RWPE2 (cell line): ENCODE data around the gene CTNND2.

Experiments used
- ATAC-seq: fragments of 200-7000 bp; cut with Tn5 transposase; 3 replicates; pipeline ENCODE4 v1.9.1; 2021; ENCODE audit warnings: low read depth
- DNase-seq: peaks from one replicate; pipeline ENCODE4 v3.0.0-alpha.2; 2020; ENCODE audit warnings: low spot score
- H3K27ac ChIP-seq: fragments of 450-650 bp; 2 replicates; pipeline ENCODE4 v1.5.1; 2017; ENCODE audit warnings: mild to moderate bottlenecking; ENCODE audit not compliant: poor library complexity, severe bottlenecking
- H3K27me3 ChIP-seq: fragments of 250-450 bp; sonication (Bioruptor Pico); 2 replicates; pipeline ENCODE4 v1.5.1; 2021; ENCODE audit warnings: mild to moderate bottlenecking, moderate library complexity; ENCODE audit not compliant: insufficient read depth, poor library complexity, severe bottlenecking
- H3K36me3 ChIP-seq: fragments of 250-450 bp; sonication (Bioruptor Pico); 2 replicates; pipeline ENCODE4 v1.5.1; 2020; ENCODE audit warnings: low read depth, mild to moderate bottlenecking, moderate library complexity
- H3K4me1 ChIP-seq: fragments of 250-450 bp; sonication (Bioruptor Pico); 2 replicates; pipeline ENCODE4 v1.5.1; 2021; ENCODE audit warnings: mild to moderate bottlenecking, moderate library complexity; ENCODE audit not compliant: insufficient read depth, poor library complexity, severe bottlenecking
- H3K4me3 ChIP-seq: fragments of 250-450 bp; sonication (Bioruptor Pico); 2 replicates; pipeline ENCODE4 v1.5.1; 2021; ENCODE audit warnings: mild to moderate bottlenecking, moderate library complexity; ENCODE audit not compliant: severe bottlenecking
- H3K9me3 ChIP-seq: fragments of 250-450 bp; sonication (Bioruptor Pico); 2 replicates; pipeline ENCODE4 v1.5.1; 2021; ENCODE audit warnings: mild to moderate bottlenecking, moderate library complexity; ENCODE audit not compliant: severe bottlenecking
- CTCF ChIP-seq: fragments of 450-650 bp; IDR thresholded peaks from one replicate; pipeline ENCODE4 v1.5.1; 2017; ENCODE audit warnings: mild to moderate bottlenecking, moderate library complexity; ENCODE audit not compliant: poor library complexity, severe bottlenecking

Gene CTNND2

GRCh38 chr5:11599499-11599898 is 304.7 kb downstream of the CTNND2 start:
- no peak overlapping the region for H3K27ac ChIP-seq
- H3K36me3 ChIP-seq: no peaks in the 10 kb centered on the region
- H3K4me1 ChIP-seq: no peaks in the 10 kb centered on the region
- TF ChIP-seq CTCF: no peak
- DNase-seq: no peak
- no peak overlapping the region for H3K4me3 ChIP-seq
- peaks cover 9% of the 10 kb centered on the region for H3K27me3 ChIP-seq
- ATAC-seq: no peak
- H3K9me3 ChIP-seq: no peaks in the 10 kb centered on the region

- Histone ChIP-seq H3K4me3 (no peak overlapping the region), H3K27me3 (peaks cover 9% of the 10 kb centered on the region), H3K27ac (no peak overlapping the region), H3K36me3 (no peaks in the 10 kb centered on the region), H3K9me3 (no peaks in the 10 kb centered on the region), H3K4me1 (no peaks in the 10 kb centered on the region)
- DNase-seq: no peak
- TF ChIP-seq CTCF: no peak
- no peak for ATAC-seq
These were observed 307.6 kb downstream of the CTNND2 start for GRCh38 chr5:11596657-11597071.

- Histone ChIP-seq H3K4me1 (no peaks in the 10 kb centered on the region), H3K4me3 (no peak overlapping the region), H3K27me3 (peaks cover 9% of the 10 kb centered on the region), H3K27ac (no peak overlapping the region), H3K9me3 (no peaks in the 10 kb centered on the region), H3K36me3 (no peaks in the 10 kb centered on the region)
- DNase-seq: no peak
- ATAC-seq: no peak
- no peak for TF ChIP-seq CTCF
These were observed 308.1 kb downstream of the CTNND2 start for GRCh38 chr5:11596185-11596584.

- H3K4me1 ChIP-seq: no peaks in the 10 kb centered on the region
- no peak overlapping the region for H3K27ac ChIP-seq
- peaks cover 14% of the 10 kb centered on the region for H3K27me3 ChIP-seq
- ATAC-seq (no peak), DNase-seq (no peak)
- TF ChIP-seq CTCF: no peak
- H3K4me3 ChIP-seq: no peak overlapping the region
- no peaks in the 10 kb centered on the region for H3K9me3 ChIP-seq
- H3K36me3 ChIP-seq: no peaks in the 10 kb centered on the region
These were observed 309.2 kb downstream of the CTNND2 start for GRCh38 chr5:11595045-11595444.

- no peaks in the 10 kb centered on the region for H3K36me3 ChIP-seq
- peaks cover 10% of the 10 kb centered on the region for H3K27me3 ChIP-seq
- no peak for TF ChIP-seq CTCF
- no peaks in the 10 kb centered on the region for H3K4me1 ChIP-seq
- H3K4me3 ChIP-seq: no peak overlapping the region
- no peaks in the 10 kb centered on the region for H3K9me3 ChIP-seq
- no peak overlapping the region for H3K27ac ChIP-seq
- ATAC-seq: no peak
- no peak for DNase-seq
These were observed 310.2 kb downstream of the CTNND2 start for GRCh38 chr5:11594021-11594420.
